ENCODE results near the gene RBMS3. TPM values are rescaled to one million over a fixed set of nuclear protein-coding genes. Genes with fewer than 3 reads are reported as not detected.
"Not testable (repeated sequence)": the region's sequence is repeated elsewhere in the genome, so short reads cannot be mapped to it uniquely, and the experiment has no call there.

The RBMS3 gene
- total and polyA plus RNA-seq, 4 donors, result 4.8 to 117 (median 29.4) TPM

GRCh38 chr3:30042916-30043555, 762.2 kb downstream of the RBMS3 start:
- TF ChIP-seq, protein P1, sequence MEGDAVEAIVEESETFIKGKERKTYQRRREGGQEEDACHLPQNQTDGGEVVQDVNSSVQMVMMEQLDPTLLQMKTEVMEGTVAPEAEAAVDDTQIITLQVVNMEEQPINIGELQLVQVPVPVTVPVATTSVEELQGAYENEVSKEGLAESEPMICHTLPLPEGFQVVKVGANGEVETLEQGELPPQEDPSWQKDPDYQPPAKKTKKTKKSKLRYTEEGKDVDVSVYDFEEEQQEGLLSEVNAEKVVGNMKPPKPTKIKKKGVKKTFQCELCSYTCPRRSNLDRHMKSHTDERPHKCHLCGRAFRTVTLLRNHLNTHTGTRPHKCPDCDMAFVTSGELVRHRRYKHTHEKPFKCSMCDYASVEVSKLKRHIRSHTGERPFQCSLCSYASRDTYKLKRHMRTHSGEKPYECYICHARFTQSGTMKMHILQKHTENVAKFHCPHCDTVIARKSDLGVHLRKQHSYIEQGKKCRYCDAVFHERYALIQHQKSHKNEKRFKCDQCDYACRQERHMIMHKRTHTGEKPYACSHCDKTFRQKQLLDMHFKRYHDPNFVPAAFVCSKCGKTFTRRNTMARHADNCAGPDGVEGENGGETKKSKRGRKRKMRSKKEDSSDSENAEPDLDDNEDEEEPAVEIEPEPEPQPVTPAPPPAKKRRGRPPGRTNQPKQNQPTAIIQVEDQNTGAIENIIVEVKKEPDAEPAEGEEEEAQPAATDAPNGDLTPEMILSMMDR (IDR thresholded peaks at IDR 0.05; ENCODE audit: control extremely low read depth, extremely low read depth), result no peak
- DNase-seq, result no peak
- Histone ChIP-seq H3K36me3 (ENCODE audit: control insufficient read depth in 4 of 4, insufficient read depth in 4 of 4, low read length in 4 of 4) (no peaks in the 10 kb centered on the region), H3K27me3 (ENCODE audit: control insufficient read depth in 3 of 3, insufficient read depth in 3 of 3, low read length in 2 of 3) (no peaks in the 10 kb centered on the region), H3K27ac (ENCODE audit: low read depth in 1 of 2, low read length in 1 of 2) (no peak overlapping the region), H3K4me1 (ENCODE audit: control insufficient read depth in 5 of 5, insufficient read depth in 5 of 5, low read length in 5 of 5) (no peaks in the 10 kb centered on the region), H3K9ac (ENCODE audit: insufficient read depth in 1 of 2, low read length in 2 of 2) (no peak overlapping the region), H3K4me3 (no peak overlapping the region), H3K9me3 (ENCODE audit: control insufficient read depth in 4 of 4, insufficient read depth in 3 of 4, low read length in 3 of 4) (no peaks in the 10 kb centered on the region)
- 97 to 100% methylated on average over 3 of the region's 3 CpGs for WGBS, 2 donors
- ATAC-seq (ENCODE audit: insufficient read depth, low FRiP score), result no peak

DNA sequence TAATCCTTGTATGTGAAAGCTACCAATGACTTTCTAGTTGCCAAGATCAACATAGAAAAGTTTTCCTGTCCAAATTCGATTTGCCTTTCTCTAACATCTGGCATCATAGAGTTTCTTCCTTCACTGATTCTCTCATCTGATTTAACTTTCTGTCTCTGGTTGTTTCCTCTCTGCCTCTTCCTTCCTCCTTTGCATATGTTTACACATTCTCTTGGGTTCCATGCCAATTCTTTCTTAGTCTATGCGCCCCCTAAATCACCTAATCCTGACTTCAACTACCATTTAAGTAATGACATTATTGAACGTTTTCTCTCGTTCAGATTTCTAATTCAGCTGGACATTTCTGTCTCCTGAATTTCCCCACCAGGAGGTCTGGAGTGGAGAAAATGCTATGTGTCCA, 763.6 kb downstream of the RBMS3 start:
- no peak for ATAC-seq (ENCODE audit: insufficient read depth, low FRiP score)
- WGBS, 2 donors, result 51 to 59% methylated on average over 4 of the region's 4 CpGs
- no peak overlapping the region for H3K27ac ChIP-seq (ENCODE audit: low read depth in 1 of 2, low read length in 1 of 2)

DNA sequence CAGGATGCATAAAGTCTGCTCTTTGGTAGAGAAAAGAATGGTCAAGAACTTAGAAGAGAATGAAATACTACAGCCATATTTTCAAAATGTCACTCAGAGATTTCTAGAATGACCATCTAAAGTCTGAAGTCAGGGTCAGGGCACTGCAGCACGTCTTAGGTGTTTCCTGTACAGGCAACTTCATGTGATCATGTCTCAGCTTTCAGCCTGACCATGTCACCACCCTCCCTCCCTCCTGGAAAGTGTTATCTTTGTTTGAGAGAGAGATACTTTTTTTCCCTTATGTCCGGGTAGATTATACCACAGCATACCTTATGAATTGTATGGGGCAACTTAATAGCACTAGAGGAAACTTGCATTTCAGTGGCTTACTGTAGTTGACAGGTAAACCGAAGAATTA, 767.6 kb downstream of the RBMS3 start:
- Histone ChIP-seq H3K4me3 (no peak overlapping the region), H3K36me3 (ENCODE audit: control insufficient read depth in 4 of 4, insufficient read depth in 4 of 4, low read length in 4 of 4) (no peaks in the 10 kb centered on the region), H3K27me3 (ENCODE audit: control insufficient read depth in 3 of 3, insufficient read depth in 3 of 3, low read length in 2 of 3) (no peaks in the 10 kb centered on the region), H3K9me3 (ENCODE audit: control insufficient read depth in 4 of 4, insufficient read depth in 3 of 4, low read length in 3 of 4) (peaks cover 0 to 1% (median 0%) of the 10 kb centered on the region in 4 donors), H3K9ac (ENCODE audit: insufficient read depth in 1 of 2, low read length in 2 of 2) (no peak overlapping the region), H3K4me1 (ENCODE audit: control insufficient read depth in 5 of 5, insufficient read depth in 5 of 5, low read length in 5 of 5) (no peaks in the 10 kb centered on the region), H3K27ac (ENCODE audit: low read depth in 1 of 2, low read length in 1 of 2) (no peak overlapping the region)
- WGBS, 2 donors, result 78% methylated on average over 3 of the region's 3 CpGs
- no peak for DNase-seq
- ATAC-seq (ENCODE audit: insufficient read depth, low FRiP score), result no peak
- TF ChIP-seq, protein P1 (IDR thresholded peaks at IDR 0.05; ENCODE audit: control extremely low read depth, extremely low read depth), result no peak

More for the DNA sequence above, 763.6 kb downstream of the RBMS3 start:
- no peaks in the 10 kb centered on the region for H3K9me3 ChIP-seq (ENCODE audit: control insufficient read depth in 4 of 4, insufficient read depth in 3 of 4, low read length in 3 of 4)
- H3K4me3 ChIP-seq, result no peak overlapping the region
- H3K27me3 ChIP-seq (ENCODE audit: control insufficient read depth in 3 of 3, insufficient read depth in 3 of 3, low read length in 2 of 3), result no peaks in the 10 kb centered on the region
- TF ChIP-seq, protein P1 (IDR thresholded peaks at IDR 0.05; ENCODE audit: control extremely low read depth, extremely low read depth), result no peak
- DNase-seq, result no peak
- H3K9ac ChIP-seq (ENCODE audit: insufficient read depth in 1 of 2, low read length in 2 of 2), result no peak overlapping the region
- no peaks in the 10 kb centered on the region for H3K4me1 ChIP-seq (ENCODE audit: control insufficient read depth in 5 of 5, insufficient read depth in 5 of 5, low read length in 5 of 5)
- H3K36me3 ChIP-seq (ENCODE audit: control insufficient read depth in 4 of 4, insufficient read depth in 4 of 4, low read length in 4 of 4), result no peaks in the 10 kb centered on the region

DNA sequence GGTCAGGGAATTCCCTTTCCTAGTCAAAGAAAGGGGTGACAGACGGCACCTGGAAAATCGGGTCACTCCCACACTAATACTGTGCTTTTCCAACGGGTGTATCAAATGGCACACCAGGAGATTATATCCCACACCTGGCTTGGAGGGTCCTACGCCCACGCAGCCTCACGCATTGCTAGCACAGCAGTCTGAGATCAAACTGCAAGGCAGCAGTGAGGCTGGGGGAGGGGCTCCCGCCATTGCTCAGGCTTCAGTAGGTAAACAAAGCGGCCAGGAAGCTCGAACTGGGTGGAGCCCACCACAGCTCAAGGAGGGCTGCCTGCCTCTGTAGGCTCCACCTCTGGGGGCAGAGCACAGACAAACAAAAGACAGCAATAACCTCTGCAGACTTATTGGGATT, 769.2 kb downstream of the RBMS3 start:
- not testable (repeated sequence) for H3K9ac ChIP-seq (ENCODE audit: insufficient read depth in 1 of 2, low read length in 2 of 2); ATAC-seq (ENCODE audit: insufficient read depth, low FRiP score); H3K4me3 ChIP-seq; H3K36me3 ChIP-seq (ENCODE audit: control insufficient read depth in 4 of 4, insufficient read depth in 4 of 4, low read length in 4 of 4); DNase-seq; H3K4me1 ChIP-seq (ENCODE audit: control insufficient read depth in 5 of 5, insufficient read depth in 5 of 5, low read length in 5 of 5); H3K27me3 ChIP-seq (ENCODE audit: control insufficient read depth in 3 of 3, insufficient read depth in 3 of 3, low read length in 2 of 3); H3K27ac ChIP-seq (ENCODE audit: low read depth in 1 of 2, low read length in 1 of 2); H3K9me3 ChIP-seq (ENCODE audit: control insufficient read depth in 4 of 4, insufficient read depth in 3 of 4, low read length in 3 of 4)
- 85 to 97% methylated on average over 9 of the region's 9 CpGs for WGBS, 2 donors

Data from lung (tissue), 12 donors.